HG02970 (cell line): ENCODE data around the gene NAALADL2.
"Not testable (repeated sequence)": the region's sequence is repeated elsewhere in the genome, so short reads cannot be mapped to it uniquely, and the experiment has no call there.

Source experiments
- ATAC-seq: cut with Tn5 transposase; IDR thresholded peaks from one replicate; pipeline ENCODE4 v1.9.1; 2021; ENCODE audit warnings: mild to moderate bottlenecking, moderate library complexity, moderate number of reproducible peaks; ENCODE audit not compliant: unreplicated experiment, low FRiP score

NAALADL2 gene

DNA sequence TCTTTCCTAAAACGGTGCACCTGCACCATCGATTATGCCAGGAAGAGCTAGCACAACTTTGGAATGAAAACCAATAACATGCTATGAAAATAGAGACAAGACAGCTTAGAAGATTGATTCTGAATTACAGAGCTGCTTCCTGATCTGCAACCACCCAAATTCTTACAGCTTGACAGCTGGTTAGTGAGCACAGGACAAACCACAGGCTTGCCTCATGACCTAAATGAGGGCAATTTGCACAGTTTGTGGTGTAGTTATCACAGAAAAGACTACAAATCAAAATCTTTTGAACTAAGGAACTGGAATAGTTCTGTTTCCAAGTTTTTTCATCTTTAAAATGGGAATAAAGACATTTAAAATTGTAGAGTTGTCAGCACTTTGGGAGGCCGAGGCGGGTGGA, 533.5 kb downstream of the NAALADL2 start:
- no peak for ATAC-seq

DNA sequence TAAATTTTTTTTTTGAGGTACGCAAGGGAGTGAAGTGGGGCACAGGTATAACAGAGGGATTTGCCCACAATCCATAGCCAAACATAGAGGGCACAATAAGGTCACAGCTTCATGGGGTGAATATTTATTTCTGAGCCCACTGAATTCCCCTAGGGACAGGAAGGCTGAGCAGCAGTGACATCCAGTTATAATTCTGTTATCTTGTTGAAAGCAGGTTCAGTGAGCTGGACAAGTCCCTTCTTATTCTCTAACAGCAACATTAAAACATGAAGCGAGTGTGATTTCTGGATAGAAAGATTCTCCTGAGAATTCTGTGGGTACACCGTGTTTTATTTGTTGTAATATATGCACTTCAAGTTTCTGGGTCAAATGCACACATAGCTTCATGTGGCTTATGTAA, 538.2 kb downstream of the NAALADL2 start:
- no peak for ATAC-seq

DNA sequence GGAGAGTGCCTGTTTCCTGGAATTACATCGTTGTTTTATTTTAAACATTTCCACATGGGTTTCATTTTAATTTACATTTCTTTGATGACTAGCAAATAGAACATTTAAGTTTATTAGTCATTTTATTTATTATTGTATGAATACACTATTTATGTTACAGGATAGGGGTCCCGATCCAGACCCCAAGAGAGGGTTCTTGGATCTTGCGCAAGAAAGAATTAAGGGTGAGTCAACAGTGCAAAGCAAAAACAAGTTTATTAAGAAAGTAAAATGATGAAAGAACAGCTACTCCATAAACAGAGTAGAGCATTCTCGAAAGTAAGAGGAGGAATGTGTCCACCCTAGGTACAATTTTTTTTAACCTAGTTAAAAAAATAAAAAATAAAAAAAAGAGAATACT, 539.5 kb downstream of the NAALADL2 start:
- ATAC-seq: no peak

DNA sequence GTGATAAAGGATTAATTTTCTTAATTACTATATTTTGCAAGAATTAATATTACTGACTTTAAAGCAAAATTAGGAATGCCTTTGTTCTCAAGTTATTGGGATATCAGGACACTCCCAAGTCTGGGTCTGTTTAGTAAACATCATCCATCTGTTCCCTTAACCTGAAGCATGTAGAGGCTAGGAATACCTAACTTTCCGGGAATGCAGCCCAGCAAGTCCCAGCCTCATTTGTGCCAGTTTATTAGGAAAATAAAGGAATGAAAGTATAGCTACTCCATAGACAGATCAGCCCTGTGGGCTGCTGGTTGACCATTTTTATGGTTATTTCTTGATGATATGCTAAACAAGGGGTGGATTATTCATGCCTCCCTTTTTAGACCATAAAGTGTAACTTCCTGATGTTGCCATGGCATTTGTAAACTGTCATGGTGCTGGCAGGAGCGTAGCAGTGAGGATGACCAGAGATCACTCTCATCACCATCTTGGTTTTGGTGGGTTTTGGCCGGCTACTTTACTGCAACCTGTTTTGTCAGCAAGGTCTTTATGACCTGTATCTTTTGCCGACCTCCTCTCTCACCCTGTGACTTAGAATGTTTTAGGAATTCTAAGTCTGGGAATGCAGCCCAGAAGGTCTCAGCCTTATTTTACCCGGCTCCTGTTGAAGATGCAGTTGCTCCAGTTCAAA, 540.2 kb downstream of the NAALADL2 start:
- ATAC-seq: no peak

DNA sequence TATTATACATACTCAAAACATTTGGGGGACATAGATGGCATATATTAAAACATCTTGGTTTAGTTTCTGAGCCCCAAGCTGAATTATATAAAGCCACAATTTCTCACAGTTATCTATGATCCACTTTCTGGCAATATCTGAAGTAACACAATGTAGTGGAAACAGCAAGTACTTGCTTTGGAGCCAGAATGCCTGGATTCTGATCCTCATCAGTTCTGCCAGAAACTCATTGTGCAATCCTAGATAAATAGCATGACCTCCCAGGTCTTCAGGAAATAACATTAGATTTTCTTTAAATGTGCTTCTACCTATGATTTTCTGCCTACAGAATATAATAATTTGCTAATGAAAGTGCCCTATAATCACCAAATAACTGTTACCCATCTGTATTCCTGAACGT, 544.9 kb downstream of the NAALADL2 start:
- no peak for ATAC-seq

DNA sequence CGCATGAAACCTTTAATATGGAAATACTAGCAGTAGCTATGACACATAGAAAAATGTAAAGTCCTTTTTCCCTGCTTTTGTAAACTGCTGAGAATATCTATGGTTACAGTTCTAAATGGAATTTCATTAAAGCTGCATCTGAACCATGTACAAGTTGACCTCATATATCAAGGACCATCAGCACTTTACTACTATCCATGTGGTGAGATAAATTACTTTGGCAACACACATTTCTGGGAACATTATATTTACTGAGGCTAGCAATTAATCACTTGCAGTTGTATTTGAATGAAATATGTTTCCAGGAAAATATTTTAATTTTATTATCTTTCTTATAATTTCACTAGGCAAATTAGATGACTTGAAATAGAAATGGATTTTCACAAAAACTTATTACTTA, 545.5 kb downstream of the NAALADL2 start:
- no peak for ATAC-seq

DNA sequence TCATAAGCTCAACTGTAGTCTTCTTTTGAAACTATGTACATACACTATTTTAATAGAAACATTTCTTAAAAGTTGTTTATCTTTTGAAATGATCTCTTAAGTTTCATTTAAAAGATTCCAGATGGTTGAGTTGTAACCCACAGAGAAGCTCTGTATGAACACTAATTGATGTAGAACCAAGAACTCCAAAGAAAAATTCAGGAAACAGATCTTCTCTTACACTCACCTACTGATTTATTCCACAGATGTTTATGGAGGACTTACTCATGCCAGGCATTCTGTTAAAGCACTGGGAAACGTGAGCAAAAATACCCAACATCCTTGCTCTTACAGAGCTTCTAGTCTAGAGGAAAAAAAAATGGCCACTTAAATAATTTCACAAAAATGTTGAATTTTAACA, 551.1 kb downstream of the NAALADL2 start:
- no peak for ATAC-seq

DNA sequence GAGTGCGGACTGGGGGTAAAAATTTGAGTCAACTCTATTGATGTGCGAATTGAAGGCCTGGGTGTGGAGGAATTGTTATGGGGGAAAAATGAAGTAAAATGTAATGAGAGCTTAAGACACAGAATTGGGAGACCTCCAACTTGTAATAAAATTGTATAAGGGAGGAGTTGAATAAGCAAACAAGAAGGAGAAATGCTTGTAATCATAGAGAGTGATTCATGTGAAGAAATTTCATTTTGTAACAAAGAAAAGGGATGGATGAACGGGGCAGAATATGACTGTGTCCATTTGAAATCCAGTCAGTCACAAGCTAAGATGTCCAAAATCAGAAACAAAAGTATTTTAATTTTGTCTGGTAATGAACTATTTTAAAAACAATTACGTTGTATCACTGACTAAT, 552.3 kb downstream of the NAALADL2 start:
- ATAC-seq: no peak

DNA sequence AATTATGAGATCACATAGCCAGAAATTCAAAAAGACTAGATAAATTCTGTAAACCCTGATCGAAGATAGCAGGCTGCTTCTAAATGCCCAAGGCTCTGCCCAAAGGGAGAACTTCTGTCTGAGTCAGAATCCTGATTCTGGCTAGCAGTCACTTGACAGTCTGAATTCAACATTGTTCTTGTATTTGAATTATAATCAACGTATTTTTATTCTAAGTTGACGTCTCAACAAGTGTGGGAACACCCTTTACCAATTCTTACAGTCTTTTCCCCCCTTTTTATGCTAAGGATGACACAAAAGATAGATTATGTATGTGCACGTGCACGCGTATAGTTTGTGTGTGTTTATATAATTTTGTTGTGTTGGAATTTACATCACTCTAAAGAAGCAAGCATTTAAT, 552.8 kb downstream of the NAALADL2 start:
- ATAC-seq: no peak

DNA sequence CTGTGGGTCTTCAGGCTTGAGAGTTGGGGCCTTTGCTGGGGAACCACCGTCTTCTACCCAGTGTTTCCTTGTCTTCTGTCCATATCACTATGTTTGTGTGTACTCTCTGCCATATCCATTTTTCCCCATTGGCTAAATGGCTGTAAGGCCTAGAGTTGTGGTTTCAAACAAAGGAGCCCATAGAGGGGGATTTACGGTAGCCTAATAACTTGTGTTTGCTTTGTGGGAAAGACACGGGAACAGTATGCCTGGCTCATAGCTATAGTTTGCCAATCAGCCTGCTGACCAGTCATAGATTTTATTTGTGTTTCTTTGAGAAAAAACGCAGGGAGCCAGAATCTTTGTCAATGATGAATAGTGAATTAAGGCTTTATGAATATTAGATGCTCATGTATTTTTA, 554.8 kb downstream of the NAALADL2 start:
- ATAC-seq: no peak

DNA sequence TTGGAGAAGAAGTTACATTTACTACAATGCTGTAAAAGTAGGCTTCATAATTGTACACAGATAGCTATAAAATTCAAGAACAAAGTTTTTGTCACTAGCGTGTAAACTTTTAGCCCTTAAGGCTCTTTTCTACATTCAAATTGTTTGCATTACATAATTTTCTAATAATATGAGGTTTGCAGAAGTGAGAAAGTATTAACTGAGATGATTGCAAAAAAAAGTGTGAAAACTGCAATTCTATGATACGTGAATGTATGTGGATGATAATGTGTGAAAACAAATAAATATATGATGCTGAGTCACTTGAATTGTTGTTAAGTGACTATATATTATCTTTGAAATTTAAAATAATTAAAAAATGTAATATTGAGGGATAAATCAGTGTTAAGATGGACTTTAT, 557.5 kb downstream of the NAALADL2 start:
- no peak for ATAC-seq

DNA sequence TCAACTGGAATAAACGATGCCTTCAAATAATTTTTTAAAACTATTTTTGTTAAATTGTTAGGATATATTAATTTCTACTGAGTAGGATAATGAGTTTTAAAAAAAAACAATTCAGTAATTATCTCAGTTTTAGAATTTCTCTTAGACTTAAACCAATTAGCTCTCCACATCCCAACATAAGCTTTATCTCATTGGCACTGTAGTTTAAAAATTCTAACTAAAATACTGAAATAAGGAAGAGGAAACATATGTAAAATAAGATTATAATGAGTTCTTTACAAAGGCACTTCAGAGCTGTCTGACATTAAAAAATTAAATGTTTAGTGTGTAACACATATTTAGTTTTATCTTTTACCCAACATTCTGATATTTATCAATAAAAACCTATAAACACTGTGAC, 558.3 kb downstream of the NAALADL2 start:
- ATAC-seq: no peak

DNA sequence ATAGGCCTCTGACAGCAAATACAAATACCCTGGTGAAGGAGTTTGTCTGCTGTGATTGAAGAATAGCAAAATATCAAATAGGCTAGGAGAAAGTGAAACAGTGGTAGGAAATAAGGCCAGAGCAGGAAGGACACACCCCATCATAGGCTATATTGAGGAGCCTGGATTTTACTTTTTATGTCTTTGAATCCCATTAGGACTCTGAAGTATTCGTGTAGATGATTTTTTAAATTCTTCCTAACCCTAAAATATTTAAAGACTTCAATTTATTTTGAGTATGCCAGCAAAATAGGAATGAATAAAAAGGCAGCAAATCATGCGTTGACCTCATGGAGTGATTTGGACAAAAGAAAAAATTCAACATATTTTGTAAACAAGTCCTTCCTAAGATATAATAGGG, 562.8 kb downstream of the NAALADL2 start:
- ATAC-seq: no peak

DNA sequence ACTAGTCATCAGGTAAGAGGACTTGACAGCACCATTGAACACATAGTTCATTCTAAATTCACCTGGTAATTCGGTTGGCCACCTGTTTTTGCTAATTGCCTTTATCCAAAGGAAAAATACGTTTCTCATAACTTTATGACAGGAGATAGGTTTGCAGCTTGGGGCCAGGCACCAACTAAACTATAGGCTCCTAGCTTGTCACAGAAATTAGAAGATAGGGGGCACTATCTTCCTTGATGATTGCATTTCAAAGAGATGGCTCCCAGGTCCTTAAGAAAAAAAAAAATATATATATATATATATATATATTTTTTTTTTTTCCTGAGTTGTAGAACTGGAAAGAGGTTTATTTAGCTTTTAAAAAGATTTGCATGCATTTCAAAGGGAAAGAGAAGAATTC, 563.6 kb downstream of the NAALADL2 start:
- ATAC-seq: no peak

DNA sequence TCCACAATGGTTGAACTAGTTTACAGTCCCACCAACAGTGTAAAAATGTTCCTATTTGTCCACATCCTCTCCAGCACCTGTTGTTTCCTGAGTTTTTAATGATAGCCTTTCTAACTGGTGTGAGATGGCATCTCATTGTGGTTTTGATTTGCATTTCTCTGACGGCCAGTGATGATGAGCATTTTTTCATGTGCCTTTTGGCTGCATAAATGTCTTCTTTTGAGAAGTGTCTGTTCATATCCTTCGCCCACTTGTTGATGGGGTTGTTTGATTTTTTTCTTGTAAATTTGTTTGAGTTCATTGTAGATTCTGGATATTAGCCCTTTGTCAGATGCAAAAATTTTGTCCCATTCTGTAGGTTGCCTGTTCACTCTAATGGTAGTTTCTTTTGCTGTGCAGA, 564.7 kb downstream of the NAALADL2 start:
- not testable (repeated sequence) for ATAC-seq

DNA sequence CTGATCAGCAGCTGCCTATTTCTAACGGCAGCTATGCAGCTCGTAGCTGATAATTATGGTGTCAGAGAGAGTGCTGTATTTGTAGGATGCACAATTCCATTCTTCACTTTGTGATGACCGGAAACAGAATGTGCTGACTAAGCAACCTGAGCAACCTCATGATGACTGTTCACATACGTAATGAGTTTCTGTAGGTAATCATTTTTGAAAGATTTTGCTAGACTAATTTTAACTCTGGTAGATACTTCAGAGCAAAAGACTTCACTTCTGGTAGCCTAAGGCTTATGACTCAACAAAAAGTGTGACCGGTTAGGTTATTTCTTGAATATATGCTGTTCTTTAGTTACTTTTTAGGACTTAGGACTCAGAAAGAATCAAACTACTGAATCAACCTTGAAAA, 567.7 kb downstream of the NAALADL2 start:
- ATAC-seq: no peak

DNA sequence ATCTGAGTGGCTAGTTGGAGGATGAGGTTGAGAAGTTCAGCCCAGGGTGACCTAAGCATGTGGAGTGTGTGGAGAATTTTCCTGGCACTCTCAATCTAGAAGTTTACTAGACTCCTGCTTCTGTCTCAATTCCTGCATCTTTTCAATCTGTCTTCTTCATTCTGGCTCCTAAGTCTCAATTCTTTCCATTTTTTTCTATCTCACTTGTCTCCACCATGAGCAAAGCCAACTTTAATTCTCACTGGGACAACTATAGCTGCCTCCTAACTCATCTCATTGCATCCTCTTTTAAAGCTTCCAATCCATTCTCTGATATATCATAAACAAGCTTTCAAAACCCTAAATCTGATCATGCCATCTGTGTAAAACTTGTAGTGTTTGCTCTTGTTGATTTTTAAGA, 569.3 kb downstream of the NAALADL2 start:
- ATAC-seq: no peak

DNA sequence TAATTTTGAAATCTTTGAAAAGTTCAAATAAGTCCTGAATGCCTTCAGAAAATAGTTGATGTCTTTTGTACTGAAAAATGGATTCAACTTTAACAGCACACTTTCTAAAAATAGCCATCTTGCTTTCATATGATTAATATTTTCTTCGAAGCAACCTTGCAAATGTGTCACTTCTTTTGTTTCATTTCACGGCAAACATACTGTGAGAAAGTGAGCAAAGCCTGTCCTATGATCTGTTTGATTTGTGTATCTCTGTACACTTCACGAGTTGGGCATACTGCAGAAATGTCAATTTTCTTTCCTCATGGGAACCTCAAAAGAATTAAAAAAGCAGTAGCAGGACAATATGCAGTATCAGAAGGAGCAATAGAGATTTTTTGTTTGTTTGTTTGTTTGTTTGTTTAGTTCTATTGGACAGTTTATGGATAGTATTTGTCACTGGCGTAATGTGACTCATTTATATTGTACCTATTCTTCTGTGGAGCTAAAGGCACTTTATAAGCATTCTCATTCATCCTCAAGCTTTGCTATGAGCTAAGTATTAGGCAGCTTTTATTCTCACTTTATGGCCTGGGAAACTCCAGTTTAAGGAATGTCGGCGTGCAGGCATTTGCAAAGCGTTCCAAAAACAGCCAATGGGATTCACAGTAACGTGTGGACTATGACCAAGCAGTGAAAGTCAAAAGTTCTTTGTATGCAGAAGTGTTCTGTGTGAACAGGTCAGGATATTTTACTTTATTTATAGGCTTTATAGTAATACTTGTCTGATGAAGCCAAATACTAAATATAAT, 572.0 kb downstream of the NAALADL2 start:
- no peak for ATAC-seq

DNA sequence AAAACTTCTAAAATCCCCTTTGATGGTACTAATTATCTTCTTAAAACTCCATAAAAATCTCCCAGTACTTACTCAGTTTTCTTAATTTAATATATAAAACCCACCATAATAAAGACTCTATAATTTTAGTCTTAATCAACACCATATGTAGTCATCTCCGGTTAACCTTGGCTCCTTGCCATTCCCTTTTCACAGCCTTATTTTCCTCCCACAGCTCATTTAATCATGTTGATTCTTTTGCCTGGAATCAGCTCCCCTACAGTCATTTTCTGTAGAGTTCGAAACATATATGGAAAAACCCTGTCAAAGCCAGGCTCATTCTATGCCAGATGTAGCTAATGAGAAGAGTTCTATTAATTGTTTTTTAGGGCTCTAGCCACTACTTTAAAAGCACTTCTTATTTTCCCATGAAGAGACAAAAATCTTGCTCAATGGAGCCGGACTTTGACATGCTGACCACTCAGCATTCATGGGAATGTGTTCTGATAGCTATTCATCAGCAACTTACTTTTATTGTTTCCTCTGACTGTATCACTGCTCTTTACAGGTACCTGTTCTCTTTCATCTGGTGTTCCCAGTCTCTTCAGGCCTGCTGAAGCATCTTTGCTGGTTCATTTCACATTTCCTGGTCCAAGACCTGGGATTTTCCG, 573.4 kb downstream of the NAALADL2 start:
- ATAC-seq: no peak

DNA sequence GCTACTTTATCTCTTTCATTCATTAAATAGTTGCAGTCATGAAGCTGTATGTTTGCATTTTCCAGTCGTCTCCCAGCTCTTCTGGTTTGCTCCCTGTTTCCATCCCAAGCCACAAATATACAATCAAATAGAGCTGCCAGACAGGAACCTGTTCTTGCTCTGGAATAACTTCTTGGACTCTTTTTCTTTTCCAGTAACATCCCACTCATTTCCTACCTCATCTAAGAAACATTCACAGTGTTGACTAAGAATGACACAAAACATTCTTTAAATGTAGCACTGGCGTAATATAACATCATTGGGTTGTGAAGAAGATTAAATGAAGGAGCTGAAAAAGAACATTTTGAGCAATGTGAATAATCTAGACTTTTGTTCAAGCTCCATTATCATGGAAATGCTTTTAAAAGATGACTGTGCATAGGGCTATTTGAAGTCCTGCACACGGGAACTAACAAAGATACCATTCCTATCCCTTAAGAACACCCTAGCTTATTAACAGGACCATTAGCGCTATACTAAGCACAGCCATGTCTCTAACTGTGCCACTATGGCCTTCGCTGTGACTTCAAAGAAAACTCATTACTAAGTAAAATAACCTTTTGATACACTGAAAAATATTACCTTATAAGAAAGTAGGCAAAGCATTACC, 574.0 kb downstream of the NAALADL2 start:
- ATAC-seq: no peak

DNA sequence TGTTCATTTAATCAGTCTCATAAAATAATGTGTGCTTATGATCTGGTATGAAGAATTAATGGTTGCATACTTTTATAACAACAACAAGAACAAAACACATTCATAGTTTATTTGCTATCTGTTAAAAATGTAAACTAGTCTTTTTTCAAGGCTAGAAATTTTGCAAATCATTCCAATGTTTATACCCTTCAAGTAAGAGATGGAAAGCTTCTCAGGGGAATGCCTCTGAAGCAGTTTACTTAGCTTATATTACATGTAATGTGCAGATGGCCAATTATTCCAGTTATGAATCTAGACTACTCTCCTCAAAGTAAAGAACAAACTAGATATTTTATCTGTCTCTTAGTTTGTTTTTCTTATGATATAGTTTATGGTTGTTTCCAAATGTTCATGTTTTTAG, 575.4 kb downstream of the NAALADL2 start:
- ATAC-seq: no peak
